ENCODE measurements around the gene MYL3. TPM values are rescaled to one million over a fixed set of nuclear protein-coding genes. Genes with fewer than 3 reads are reported as not detected.

MYL3 gene
- total and polyA plus RNA-seq, 8 donors, result 3.1 to 13.4 (median 11.2) TPM

DNA sequence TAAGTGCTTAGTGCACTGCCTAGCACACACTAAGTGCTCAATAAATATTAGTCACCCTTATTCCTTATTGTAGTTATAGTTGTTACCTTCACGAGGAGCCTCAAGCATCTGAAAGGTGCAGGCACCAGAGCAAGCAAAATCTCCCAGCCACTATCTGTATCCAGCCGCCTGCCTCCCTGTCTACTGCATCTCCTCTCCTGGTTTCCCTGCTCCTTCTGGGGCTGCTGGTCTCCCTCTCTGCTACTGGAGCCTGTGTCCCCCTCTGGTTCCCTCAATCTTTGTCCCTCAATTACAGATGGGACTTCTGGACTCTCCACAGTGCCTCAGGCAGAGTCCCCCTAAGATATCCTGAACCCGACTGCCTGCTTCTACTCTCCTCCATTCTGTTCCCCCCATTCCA lies 18.8 kb downstream of the MYL3 start:
- Histone ChIP-seq H3K4me3 (no peak overlapping the region), H3K9me3 (peaks cover 0 to 21% of the 10 kb centered on the region in 2 donors), H3K27me3 (peaks cover 0 to 25% of the 10 kb centered on the region in 2 donors), H3K27ac (no peak overlapping the region), H3K36me3 (no peaks in the 10 kb centered on the region), H3K4me1 (peaks cover 12 to 17% of the 10 kb centered on the region in 2 donors)
- no peak for DNase-seq
- TF ChIP-seq, protein P1, sequence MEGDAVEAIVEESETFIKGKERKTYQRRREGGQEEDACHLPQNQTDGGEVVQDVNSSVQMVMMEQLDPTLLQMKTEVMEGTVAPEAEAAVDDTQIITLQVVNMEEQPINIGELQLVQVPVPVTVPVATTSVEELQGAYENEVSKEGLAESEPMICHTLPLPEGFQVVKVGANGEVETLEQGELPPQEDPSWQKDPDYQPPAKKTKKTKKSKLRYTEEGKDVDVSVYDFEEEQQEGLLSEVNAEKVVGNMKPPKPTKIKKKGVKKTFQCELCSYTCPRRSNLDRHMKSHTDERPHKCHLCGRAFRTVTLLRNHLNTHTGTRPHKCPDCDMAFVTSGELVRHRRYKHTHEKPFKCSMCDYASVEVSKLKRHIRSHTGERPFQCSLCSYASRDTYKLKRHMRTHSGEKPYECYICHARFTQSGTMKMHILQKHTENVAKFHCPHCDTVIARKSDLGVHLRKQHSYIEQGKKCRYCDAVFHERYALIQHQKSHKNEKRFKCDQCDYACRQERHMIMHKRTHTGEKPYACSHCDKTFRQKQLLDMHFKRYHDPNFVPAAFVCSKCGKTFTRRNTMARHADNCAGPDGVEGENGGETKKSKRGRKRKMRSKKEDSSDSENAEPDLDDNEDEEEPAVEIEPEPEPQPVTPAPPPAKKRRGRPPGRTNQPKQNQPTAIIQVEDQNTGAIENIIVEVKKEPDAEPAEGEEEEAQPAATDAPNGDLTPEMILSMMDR (IDR thresholded peaks at IDR 0.05), result no peak
- intact Hi-C loops (cut with DNase I), result no loop called here
- ATAC-seq, result no peak

DNA sequence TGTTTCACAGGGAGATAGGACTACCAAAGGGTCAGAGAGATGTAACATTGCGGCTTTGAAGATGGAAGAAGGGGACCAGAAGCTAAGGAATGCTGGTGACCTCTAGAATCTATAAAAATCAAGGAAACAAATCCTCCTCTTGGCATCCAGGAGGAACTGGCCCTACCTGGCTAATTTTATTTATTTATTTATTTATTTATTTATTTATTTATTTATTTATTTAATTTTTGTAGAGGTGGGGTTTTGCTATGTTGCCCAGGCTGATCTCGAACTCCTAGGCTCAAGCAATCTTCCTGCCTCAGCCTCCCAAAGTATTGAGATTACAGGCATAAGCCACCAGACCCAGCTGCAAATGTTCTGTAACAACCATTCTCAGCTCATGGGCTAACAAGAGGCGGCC lies 19.7 kb downstream of the MYL3 start:
- Histone ChIP-seq H3K9me3 (peaks cover 0 to 30% of the 10 kb centered on the region in 2 donors), H3K27ac (no peak overlapping the region), H3K36me3 (no peaks in the 10 kb centered on the region), H3K4me1 (peaks cover 12 to 17% of the 10 kb centered on the region in 2 donors), H3K4me3 (no peak overlapping the region), H3K27me3 (peaks cover 0 to 25% of the 10 kb centered on the region in 2 donors)
- intact Hi-C loops (cut with DNase I), result no loop called here
- TF ChIP-seq, protein P1 (IDR thresholded peaks at IDR 0.05), result no peak
- ATAC-seq (no peak), DNase-seq (no peak)

DNA sequence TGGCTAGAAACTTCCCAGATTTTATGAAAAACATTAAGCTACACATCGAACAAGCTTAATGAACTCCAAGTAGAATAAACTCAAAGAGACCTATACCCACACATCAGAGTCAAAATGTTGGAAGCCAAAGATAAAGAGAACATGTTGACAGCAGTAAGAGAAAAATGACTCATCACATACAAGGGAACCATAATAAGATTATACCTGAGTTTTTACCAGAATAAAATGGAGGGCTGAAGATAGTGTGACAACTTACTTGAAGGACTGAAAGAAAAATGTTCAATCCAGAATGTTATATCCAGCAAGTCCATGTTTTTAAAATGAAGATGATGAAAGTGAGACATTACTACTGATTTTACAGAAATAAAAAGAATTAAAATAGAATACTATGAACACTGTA lies 22.8 kb downstream of the MYL3 start:
- Histone ChIP-seq H3K27ac (no peak overlapping the region), H3K4me3 (no peak overlapping the region), H3K4me1 (peaks cover 5 to 6% of the 10 kb centered on the region in 2 donors), H3K27me3 (peaks cover 0 to 5% of the 10 kb centered on the region in 2 donors), H3K9me3 (peaks cover 0 to 39% of the 10 kb centered on the region in 2 donors), H3K36me3 (no peaks in the 10 kb centered on the region)
- ATAC-seq (no peak), DNase-seq (no peak)
- intact Hi-C loops (cut with DNase I), result no loop called here
- TF ChIP-seq, protein P1 (IDR thresholded peaks at IDR 0.05), result no peak

DNA sequence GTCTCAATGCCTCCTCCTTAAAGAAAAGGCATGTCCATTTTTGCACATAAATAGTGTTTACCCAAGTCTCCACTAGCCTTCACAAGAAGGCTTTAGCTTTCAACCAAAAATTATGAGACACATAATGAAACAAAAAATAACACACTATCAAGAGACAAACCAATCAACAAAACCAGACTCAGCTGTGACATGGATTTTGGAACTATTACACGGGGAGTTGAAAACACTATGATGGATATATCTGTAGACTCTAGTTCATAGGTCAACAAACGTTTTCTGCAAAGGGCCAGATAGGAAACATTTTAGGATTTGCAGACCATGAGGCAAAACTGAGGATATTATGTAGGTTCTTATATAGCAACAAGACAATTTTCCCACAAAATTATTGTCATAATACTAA lies 24.9 kb downstream of the MYL3 start:
- H3K9me3 ChIP-seq, result peaks cover 0 to 39% of the 10 kb centered on the region in 2 donors
- no peak overlapping the region for H3K4me3 ChIP-seq
- intact Hi-C loops (cut with DNase I), result no loop called here
- no peak overlapping the region for H3K27ac ChIP-seq
- TF ChIP-seq, protein P1 (IDR thresholded peaks at IDR 0.05), result no peak
- no peaks in the 10 kb centered on the region for H3K27me3 ChIP-seq
- DNase-seq, result no peak
- H3K36me3 ChIP-seq, result no peaks in the 10 kb centered on the region
- no peaks in the 10 kb centered on the region for H3K4me1 ChIP-seq
- ATAC-seq, result no peak

DNA sequence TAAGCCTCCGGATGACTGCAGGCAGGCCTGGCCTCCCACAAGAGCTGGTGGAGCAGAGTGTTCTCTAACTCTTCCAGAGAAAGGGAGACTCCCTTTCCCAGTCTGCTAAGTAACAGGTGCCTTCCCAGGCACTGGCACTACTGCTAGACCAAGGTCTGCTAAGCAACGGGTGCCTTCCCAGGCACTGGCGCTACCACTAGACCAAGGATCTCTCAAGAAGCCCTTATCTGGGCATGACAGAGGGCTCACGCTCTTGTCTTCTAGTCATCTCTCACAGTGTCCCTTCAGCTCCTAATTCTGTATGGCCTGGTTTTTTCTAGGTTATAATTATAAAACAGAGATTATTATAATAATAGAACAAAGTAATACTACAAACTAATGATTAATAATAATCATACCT lies 27.8 kb downstream of the MYL3 start:
- intact Hi-C loops (cut with DNase I), result no loop called here
- Histone ChIP-seq H3K4me3 (no peak overlapping the region), H3K36me3 (no peaks in the 10 kb centered on the region), H3K27ac (no peak overlapping the region), H3K4me1 (no peaks in the 10 kb centered on the region), H3K9me3 (peaks cover 0 to 21% of the 10 kb centered on the region in 2 donors), H3K27me3 (no peaks in the 10 kb centered on the region)
- ATAC-seq, result no peak
- DNase-seq, result no peak
- TF ChIP-seq, protein P1 (IDR thresholded peaks at IDR 0.05), result no peak

Data from left lung (tissue), 10 donors.